Measurements from ENCODE around the gene CD55.

CD55 gene

GRCh38 chr1:207355513-207356295 is 34.2 kb downstream of the CD55 start:
- in situ Hi-C loops (cut with HindIII; ENCODE audit: low sequenced_read_pairs), result no loop called here

GRCh38 chr1:207361029-207361428 is 39.6 kb downstream of the CD55 start:
- in situ Hi-C loops (cut with HindIII; ENCODE audit: low sequenced_read_pairs), result no loop called here

DNA sequence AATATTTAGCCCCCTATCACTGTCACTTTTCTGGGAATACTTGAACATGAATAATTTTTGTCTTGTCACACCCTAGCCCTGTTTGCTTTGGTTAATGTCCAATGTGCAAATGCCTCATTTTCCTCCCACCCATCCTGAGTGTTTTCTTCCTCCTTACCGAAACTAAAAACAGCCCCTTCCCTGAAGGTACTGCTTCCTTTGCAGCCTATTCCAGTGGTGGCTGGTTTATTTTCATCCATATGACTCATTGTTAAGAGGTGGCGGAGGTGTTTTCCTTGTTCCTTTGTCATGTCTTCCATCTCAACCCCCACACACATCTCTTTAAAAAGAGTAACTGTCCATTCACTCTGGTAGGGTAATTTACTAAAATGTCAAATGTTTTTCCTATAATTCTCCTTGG is 40.4 kb downstream of the CD55 start:
- in situ Hi-C loops (cut with HindIII; ENCODE audit: low sequenced_read_pairs), result no loop called here

DNA sequence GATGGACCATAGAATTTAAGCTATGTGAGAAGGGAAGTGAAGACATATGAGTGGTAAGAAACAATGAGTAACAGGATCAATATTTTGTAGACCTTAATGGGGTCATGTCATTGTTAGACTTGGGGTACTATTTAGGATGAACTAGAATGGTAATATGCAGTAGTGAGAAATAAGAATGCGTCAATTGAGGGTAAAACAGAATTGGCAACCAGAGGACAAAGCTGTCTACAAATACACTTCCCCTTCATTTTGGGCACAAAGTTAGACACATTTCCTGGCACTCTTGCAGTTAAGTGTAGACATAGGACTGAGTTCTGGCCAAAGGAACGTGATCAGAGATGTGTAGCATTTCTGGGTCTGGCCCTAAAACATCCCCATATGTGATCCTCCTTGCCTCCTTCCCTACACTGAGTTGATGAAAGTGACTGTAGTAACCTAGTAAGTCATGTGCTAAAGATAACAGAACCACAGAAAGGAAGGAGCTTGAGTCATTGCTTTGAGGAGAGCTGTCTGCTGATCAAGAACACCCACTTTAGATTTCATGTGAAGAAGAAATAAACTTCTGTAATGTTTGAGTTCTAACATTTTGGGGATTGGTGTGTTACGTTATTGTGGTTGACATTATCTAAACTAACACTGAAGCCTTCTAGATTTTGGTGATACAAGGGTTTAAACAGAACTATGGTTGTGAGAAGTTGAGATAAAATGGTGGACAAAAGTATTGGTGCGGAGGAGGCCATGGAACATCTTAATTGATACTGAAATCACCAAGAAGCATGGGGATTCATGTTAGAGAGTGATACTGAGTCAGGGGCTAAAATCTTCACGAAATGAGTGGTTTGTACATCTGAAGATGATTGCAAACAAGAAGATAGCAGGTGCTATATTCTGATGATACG is 41.7 kb downstream of the CD55 start:
- in situ Hi-C loops (cut with HindIII; ENCODE audit: low sequenced_read_pairs), result no loop called here

GRCh38 chr1:207363871-207364270 is 42.4 kb downstream of the CD55 start:
- in situ Hi-C loops (cut with HindIII; ENCODE audit: low sequenced_read_pairs), result no loop called here

GRCh38 chr1:207364614-207365013 is 43.1 kb downstream of the CD55 start:
- in situ Hi-C loops (cut with HindIII; ENCODE audit: low sequenced_read_pairs), result no loop called here

DNA sequence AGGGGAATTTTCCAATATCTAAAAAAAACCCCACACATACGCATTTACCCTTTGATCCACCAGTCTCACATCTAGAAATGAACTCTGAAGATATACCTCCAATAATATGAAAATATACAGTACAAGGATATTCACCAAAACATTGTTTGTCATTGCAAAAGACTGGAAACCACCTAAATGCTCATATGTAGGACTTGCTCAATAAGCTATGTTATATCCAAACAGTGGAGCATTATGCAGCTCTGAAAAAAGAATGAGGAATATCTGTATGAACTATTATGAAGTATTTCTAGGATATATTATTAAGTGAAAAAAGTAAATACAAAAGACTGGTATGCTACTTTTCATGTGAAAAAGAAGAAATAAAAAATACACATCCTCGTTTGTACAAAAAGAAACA is 43.6 kb downstream of the CD55 start:
- in situ Hi-C loops (cut with HindIII; ENCODE audit: low sequenced_read_pairs), result no loop called here

GRCh38 chr1:207366022-207366421 is 44.5 kb downstream of the CD55 start:
- in situ Hi-C loops (cut with HindIII; ENCODE audit: low sequenced_read_pairs), result no loop called here

GRCh38 chr1:207388721-207389120 is 67.2 kb downstream of the CD55 start:
- in situ Hi-C loops (cut with HindIII; ENCODE audit: low sequenced_read_pairs), result no loop called here

DNA sequence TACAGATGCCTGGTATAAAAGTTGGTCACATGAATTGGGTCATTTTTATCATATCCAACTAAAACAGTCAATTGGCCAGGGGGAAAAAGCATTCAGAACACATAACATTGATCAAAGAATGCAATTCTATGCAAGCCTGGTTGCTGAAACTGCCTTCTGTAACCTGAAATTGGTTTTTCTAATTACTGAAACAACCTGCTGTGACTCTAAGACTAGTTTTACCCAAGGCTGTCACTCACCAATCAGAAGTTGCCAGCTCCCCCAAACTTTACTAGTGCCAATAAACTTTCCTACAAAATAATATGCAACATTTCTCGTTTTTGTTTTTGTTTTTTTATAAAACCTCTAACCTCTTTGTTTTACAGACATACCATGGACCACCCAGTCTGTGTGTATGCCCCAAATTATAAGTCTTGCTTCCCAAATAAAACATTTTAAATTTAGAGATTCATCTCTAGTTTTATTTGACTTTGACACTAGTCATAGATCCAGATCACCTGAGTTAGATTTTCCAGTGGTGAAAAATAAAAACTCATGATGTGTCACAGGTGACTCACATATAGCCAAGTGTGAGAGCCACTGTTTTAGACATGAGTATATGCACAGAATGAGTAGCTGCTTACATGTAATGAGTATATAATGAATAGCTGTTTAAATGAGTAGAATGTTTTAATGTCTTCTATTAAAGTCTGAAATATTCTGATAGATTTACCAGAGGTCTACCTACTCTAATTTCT is 68.4 kb downstream of the CD55 start:
- in situ Hi-C loops (cut with HindIII; ENCODE audit: low sequenced_read_pairs), result no loop called here

DNA sequence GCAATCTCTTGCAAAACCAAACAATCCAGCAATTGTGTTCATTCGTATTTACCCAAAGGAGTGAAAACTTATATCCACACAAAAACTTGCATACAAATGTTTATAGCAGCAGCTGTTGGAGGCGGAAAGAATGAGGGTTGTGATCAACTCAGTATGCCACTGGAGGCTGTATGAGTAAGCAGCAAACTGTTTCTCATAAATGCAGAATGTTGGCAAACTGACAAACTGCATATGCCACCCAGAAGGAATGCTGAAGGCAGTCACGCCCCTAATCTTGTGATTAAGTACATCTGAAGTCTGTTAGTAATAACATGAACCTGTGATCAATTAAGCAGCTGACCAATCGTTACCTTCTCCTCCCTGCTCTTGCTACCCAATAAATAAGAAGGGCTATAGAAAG is 72.1 kb downstream of the CD55 start:
- in situ Hi-C loops (cut with HindIII; ENCODE audit: low sequenced_read_pairs), result no loop called here

DNA sequence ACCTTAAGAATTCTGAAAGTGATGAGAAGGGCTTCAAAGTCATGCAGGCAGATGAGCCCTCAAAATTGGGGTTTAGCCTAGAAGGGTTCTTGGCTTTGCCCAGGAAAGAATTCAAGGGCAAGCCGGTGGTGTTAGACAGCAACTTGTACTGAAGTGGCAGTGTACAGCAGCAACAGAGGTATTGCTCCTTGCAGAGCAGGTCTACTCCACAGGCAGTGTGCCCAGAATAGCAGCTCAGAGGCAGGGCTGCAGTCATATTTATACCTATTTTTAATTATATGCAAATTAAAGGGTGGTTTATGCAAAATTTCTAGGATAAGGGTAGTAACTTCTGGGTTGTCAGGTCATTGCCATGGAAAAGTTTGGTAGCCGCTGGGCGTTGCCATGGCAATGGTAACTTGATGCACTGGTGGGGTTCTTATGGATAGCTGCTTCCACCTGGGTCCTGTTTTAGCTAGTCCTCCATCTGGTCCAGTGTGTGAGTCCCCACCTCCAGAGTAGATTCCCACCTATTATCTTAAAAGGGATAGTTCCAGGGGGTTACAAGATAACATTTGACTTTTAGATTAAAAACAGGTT is 74.8 kb downstream of the CD55 start:
- in situ Hi-C loops (cut with HindIII; ENCODE audit: low sequenced_read_pairs), result no loop called here

DNA sequence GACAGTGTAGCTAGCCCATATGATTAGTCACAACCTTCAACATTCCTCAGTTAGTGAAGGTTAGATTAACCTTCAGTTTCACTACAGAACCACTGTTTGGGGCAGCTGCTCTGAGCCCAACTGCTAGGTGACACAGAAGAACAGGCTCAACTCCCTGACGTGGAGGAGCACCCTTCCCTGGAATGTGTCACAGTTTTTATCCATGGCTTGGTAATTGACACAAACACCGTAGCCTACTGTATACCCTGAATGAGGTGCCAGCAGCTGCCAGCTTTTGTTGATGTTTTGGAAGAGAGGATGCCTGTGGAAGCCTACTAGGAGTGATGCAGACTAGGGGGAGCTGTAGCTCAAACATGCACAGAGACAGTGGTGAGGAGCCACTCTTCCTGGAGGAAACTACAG is 76.0 kb downstream of the CD55 start:
- in situ Hi-C loops (cut with HindIII; ENCODE audit: low sequenced_read_pairs), result no loop called here

- in situ Hi-C loops (cut with HindIII; ENCODE audit: low sequenced_read_pairs), result no loop called here
These were observed 77.5 kb downstream of the CD55 start for GRCh38 chr1:207398986-207399385.

DNA sequence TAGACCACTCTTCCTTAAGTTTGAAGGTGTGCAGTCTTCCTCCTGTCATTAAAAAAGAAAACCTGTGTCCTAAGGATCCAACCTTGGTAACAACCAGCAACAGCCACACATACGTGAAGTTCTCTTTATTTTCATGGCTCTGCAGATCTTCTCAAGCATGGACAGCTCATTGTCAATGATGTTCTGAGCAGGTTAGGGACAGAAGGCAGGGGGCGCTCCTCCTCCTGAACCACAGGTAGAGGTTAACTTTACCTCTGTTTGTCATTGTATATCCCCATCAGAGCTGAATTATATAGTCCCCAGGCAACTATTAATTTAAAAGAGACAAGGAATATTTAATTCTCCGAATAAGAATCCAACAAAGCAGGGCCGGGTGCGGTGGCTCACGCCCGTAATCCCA is 80.1 kb downstream of the CD55 start:
- in situ Hi-C loops (cut with HindIII; ENCODE audit: low sequenced_read_pairs), result loop anchor here (25.0 kb wide), 1 partner anchor 339 kb away; the partner anchor contains the start of genes PFKFB2 and YOD1

DNA sequence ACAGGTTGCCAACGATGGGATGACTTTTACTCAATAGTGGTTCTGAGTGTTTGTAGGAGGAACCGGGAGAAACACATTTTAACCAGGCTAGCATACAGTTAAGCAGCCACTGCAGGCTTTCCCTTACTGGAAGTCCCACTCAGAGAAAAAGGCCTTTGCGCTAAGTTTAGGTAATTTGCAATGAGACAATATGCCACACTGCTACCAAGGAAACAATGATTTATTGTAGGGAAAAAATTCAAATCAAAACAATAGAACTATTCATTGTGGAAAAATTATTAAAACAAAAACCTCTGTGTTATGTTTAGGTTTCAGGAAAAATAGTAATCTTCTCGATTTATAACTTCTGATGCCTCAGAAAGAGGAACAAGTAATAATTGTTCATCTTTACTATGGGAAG is 81.3 kb downstream of the CD55 start:
- in situ Hi-C loops (cut with HindIII; ENCODE audit: low sequenced_read_pairs), result loop anchor here (25.0 kb wide), 1 partner anchor 340 kb away; the partner anchor contains the start of genes PFKFB2 and YOD1

- in situ Hi-C loops (cut with HindIII; ENCODE audit: low sequenced_read_pairs), result loop anchor here (25.0 kb wide), 1 partner anchor 343 kb away; the partner anchor contains the start of genes PFKFB2 and YOD1
These were observed 83.5 kb downstream of the CD55 start for GRCh38 chr1:207404849-207405525.

DNA sequence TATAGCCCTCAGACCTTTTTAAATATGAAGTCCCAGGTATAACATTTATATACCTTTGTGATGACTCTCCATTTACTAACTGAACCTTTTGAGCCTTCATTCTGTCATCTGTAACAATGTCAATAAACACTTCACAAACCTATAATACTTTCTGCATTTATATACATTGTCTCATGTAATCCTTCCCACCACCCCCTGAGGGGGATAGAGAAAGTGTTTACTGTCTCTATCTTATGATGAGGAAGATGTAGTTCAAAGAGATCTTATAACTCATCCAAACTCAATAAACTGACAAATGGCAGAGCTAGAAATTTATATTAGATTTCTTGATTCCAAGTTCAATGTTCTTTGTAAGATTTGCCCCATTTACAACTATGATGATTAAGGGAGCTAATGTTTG is 84.3 kb downstream of the CD55 start:
- in situ Hi-C loops (cut with HindIII; ENCODE audit: low sequenced_read_pairs), result loop anchor here (25.0 kb wide), 1 partner anchor 344 kb away; the partner anchor contains the start of genes PFKFB2 and YOD1

DNA sequence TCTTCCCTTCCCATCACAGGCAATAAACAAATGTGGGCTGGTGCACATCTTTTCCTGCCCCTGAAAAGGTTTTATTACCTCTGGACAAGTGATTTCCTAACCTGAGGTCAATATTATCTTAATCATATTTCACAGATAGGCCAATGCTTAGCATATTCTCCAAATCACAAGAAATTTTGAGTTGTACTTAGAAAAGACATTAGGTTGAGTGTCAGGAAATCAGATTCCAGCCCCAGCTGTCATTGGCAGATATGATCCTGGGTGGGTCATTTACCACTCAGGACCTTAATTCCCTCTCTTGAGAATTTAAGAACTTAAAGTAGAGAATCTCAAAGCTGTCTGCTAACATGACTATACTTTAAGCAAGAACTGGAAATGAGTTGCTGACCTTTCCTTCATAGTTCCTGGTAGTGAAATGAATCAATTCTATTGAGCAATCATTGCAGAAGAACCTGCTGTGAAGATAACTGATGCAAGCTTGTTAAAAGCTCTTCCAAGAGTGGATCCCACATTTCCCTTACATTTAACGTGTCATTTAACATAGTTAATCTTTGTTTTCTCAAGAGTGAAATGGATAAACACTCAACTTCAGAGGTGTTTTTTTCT is 86.3 kb downstream of the CD55 start:
- in situ Hi-C loops (cut with HindIII; ENCODE audit: low sequenced_read_pairs), result loop anchor here (25.0 kb wide), 1 partner anchor 345 kb away; the partner anchor contains the start of genes PFKFB2 and YOD1
